Neutrophil (primary cell): Measurements from ENCODE around the gene MBOAT1.

Experiments used
- H3K27ac ChIP-seq: fragments of 200-600 bp; sonication (generic); 2 replicates; pipeline ENCODE4 v1.5.1; 2016; ENCODE audit warnings: mild to moderate bottlenecking, moderate library complexity
- H3K27me3 ChIP-seq: fragments of 200-600 bp; sonication (generic); 2 replicates; pipeline ENCODE4 v1.6.0; 2016; ENCODE audit warnings: mild to moderate bottlenecking
- H3K36me3 ChIP-seq: fragments of 200-600 bp; sonication (generic); 2 replicates; pipeline ENCODE4 v1.5.1; 2017
- H3K4me1 ChIP-seq, 2 experiments: fragments of 200-600 bp in 1 of 2; sonication (generic) in 1 of 2; 1 replicate in 1 of 2; 2 replicates in 1 of 2; pipeline versions ENCODE4 v1.5.1 to v1.6.1; 2013 to 2016; ENCODE audit warnings: low read depth in 1 of 2, low read length in 1 of 2, mild to moderate bottlenecking in 1 of 2, moderate library complexity in 1 of 2; ENCODE audit not compliant: control insufficient read depth in 1 of 2, insufficient read depth in 1 of 2
- H3K4me3 ChIP-seq, 2 experiments: fragments of 200-600 bp in 1 of 2; sonication (generic) in 1 of 2; 1 replicate in 1 of 2; 2 replicates in 1 of 2; pipeline ENCODE4 v1.5.1; 2013 to 2016; ENCODE audit warnings: low read depth in 1 of 2, low read length in 1 of 2, mild to moderate bottlenecking in 1 of 2, moderate library complexity in 1 of 2
- H3K9me3 ChIP-seq: fragments of 200-600 bp; sonication (generic); 2 replicates; pipeline ENCODE4 v1.5.1; 2016
- TF ChIP-seq, protein P1 (sequence below): fragments of 200-600 bp; sonication (generic); IDR thresholded peaks from 2 replicates; pipeline ENCODE4 v1.5.1; 2016; ENCODE audit warnings: antibody characterized with exemption

The MBOAT1 gene

GRCh38 chr6:20243288-20243687, 31.0 kb upstream of the MBOAT1 start:
- TF ChIP-seq, protein P1, sequence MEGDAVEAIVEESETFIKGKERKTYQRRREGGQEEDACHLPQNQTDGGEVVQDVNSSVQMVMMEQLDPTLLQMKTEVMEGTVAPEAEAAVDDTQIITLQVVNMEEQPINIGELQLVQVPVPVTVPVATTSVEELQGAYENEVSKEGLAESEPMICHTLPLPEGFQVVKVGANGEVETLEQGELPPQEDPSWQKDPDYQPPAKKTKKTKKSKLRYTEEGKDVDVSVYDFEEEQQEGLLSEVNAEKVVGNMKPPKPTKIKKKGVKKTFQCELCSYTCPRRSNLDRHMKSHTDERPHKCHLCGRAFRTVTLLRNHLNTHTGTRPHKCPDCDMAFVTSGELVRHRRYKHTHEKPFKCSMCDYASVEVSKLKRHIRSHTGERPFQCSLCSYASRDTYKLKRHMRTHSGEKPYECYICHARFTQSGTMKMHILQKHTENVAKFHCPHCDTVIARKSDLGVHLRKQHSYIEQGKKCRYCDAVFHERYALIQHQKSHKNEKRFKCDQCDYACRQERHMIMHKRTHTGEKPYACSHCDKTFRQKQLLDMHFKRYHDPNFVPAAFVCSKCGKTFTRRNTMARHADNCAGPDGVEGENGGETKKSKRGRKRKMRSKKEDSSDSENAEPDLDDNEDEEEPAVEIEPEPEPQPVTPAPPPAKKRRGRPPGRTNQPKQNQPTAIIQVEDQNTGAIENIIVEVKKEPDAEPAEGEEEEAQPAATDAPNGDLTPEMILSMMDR: no peak
- no peaks in the 10 kb centered on the region for H3K27me3 ChIP-seq
- no peak overlapping the region for H3K4me3 ChIP-seq
- H3K36me3 ChIP-seq: no peaks in the 10 kb centered on the region
- no peaks in the 10 kb centered on the region for H3K4me1 ChIP-seq
- H3K27ac ChIP-seq: no peak overlapping the region
- H3K9me3 ChIP-seq: no peaks in the 10 kb centered on the region

DNA sequence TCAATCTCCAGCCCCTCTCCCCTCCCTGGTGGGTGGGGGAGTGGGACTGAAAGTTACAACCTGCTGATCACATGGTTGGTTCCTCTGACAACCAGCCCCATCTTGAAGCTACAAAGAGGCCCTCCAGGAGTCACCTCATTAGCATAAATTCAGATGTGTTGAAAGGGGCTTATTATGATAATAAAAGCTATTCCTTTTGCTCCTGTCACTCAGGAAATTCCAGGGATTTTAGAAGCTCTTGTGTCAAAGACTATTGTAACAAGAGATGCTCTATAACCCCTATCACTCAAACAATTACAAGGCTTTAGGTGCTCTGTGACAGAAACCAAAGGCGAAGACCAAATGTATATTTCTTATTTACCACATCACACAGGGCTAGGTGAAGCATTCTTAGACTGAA, 30.1 kb upstream of the MBOAT1 start:
- no peaks in the 10 kb centered on the region for H3K36me3 ChIP-seq
- H3K27me3 ChIP-seq: no peaks in the 10 kb centered on the region
- H3K4me3 ChIP-seq: no peak overlapping the region
- no peak overlapping the region for H3K27ac ChIP-seq
- TF ChIP-seq, protein P1: no peak
- H3K9me3 ChIP-seq: no peaks in the 10 kb centered on the region
- H3K4me1 ChIP-seq: no peaks in the 10 kb centered on the region

- Histone ChIP-seq H3K27me3 (no peaks in the 10 kb centered on the region), H3K27ac (no peak overlapping the region), H3K36me3 (no peaks in the 10 kb centered on the region), H3K4me3 (no peak overlapping the region), H3K9me3 (no peaks in the 10 kb centered on the region), H3K4me1 (no peaks in the 10 kb centered on the region)
- TF ChIP-seq, protein P1: no peak
Observed at GRCh38 chr6:20241102-20241501, 28.8 kb upstream of the MBOAT1 start.

- no peaks in the 10 kb centered on the region for H3K27me3 ChIP-seq
- no peaks in the 10 kb centered on the region for H3K36me3 ChIP-seq
- no peak overlapping the region for H3K4me3 ChIP-seq
- TF ChIP-seq, protein P1: no peak
- H3K27ac ChIP-seq: no peak overlapping the region
- H3K4me1 ChIP-seq: no peaks in the 10 kb centered on the region
- no peaks in the 10 kb centered on the region for H3K9me3 ChIP-seq
Observed at GRCh38 chr6:20238688-20239587, 26.7 kb upstream of the MBOAT1 start.

- no peaks in the 10 kb centered on the region for H3K27me3 ChIP-seq
- H3K4me1 ChIP-seq: no peaks in the 10 kb centered on the region
- TF ChIP-seq, protein P1: no peak
- H3K4me3 ChIP-seq: no peak overlapping the region
- H3K9me3 ChIP-seq: no peaks in the 10 kb centered on the region
- no peaks in the 10 kb centered on the region for H3K36me3 ChIP-seq
- no peak overlapping the region for H3K27ac ChIP-seq
Observed at GRCh38 chr6:20237677-20238460, 25.6 kb upstream of the MBOAT1 start.
